Fibroblast of skin of right quadriceps (primary cell): ENCODE results near the gene SMIM41.

ENCODE experiments used
- DNase-seq: peaks from one replicate; pipeline ENCODE4 v3.0.0-alpha.2; 2013

SMIM41 gene

DNA sequence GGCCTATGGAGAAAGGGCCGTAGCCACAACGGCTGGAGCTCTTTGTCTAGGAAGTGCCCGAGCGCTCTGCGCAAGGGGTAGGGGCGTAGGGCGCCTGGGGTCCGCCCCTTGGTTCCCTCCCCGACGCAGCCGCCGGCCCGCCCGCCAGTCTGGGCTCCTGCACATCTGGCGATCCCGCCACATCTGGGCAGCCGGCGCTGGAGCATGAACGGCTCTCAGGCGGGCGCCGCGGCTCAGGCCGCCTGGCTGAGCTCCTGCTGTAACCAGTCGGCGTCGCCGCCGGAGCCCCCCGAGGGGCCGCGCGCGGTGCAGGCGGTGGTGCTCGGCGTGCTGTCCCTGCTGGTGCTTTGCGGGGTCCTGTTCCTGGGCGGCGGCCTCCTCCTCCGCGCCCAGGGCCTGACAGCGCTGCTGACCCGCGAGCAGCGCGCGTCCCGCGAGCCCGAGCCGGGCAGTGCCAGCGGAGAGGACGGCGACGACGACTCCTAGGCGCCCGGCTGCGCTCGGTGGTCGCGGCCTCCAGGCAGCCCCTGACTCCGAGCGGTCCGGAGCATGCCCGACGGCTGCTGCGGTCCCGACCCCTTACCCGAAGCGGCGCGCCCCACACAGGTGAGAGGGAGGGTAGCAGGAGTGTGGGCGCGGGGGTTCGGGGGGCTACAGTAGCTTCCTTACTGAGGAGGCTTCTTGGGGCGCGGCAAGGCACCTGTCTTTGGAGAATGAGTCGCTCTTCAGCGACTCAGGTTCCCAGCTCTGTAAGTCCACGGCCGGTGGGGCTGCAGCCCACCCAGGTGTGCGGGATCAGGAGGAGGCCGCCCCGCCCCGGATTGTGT, at the start of gene SMIM41:
Gene SMIM41, plus strand, starts transcription at position 129 of the 827 bp plus-strand sequence. Its CDS starts 76 bp downstream, at position 205.
- DNase-seq, result no peak

DNA sequence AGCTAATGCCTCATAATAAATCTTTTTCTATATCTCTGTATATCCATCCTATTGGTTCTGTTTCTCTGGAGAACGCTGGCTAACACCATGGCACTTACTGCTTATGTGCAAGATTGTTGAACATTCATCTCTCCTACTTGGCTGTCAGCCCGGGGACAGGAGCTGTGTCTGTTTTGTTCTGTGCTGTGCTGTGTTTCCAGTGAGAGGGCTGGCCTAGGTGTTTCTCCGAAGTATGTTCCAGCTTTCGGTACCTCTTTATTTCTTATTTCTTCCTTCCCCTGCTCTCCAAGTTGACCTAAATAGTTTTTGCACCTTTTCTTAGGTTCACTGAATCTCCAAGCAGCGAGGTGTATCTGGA, 47.1 kb upstream of the SMIM41 start:
- peak; percentile 59 for DNase-seq

DNA sequence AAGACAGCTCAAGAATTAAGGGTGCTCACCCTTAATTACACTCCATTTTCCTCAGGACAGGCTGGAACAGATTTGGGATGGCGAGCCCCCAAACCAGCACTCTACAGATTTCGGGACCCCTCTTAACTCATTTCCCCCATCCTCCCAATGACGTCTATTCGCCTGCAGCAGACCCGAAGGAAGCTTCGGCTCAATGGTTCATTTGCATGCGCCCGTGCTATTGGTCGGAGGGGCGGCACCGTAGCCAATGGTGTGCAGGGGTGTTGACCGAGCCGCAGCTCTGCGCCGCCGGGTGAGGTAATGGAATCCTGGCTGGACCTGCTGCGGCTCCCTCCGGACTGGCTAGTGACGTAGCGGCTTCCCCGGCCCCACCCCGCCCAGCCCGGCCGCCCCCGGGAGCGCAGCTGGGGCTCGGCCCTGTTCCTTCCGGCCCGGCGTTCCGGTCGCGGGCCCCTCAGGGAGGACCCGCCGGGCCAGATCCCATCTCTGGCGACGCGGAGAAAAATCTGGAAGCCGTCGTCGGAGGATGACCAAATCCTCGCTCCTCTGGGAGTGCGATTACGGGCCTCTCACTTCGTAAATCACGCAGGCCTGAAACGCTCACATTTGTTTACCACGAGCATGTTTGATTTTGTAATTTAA, 46.6 kb upstream of the SMIM41 start:
- peak; percentile 96 for DNase-seq

DNA sequence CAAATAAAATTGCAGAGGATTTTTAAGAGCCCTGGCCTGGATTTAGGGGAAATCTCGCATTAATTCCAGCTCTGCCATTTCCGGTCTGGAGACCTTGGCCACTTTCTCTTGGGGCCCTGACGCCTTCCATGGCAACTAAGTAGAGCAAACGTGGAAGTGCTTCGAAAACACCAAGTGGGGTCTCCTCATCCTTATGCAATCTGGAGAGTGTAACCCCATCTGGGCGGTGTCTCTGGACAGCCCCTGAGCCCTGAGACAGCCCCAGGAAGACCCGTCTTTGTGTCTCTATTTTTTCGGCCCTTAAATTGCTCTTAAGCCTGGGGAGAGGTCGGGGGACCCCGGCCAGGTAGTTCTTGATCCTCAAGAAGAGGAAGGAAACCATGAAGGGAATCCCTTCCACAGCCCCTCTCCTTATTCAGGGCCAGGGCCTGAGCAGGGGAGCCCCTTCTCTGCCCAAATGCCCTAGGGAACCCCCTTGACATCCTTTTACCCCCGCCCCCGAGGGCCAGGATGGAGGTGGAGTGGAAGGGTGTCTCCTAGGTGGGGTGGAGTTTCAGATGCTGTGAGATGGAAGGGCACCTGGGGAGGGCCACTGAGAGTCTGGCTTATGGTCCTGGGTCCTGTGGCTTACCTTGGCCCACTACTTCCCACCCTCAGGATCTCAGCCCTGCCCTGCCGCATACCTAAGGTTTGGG, 45.9 kb upstream of the SMIM41 start:
- no peak for DNase-seq

DNA sequence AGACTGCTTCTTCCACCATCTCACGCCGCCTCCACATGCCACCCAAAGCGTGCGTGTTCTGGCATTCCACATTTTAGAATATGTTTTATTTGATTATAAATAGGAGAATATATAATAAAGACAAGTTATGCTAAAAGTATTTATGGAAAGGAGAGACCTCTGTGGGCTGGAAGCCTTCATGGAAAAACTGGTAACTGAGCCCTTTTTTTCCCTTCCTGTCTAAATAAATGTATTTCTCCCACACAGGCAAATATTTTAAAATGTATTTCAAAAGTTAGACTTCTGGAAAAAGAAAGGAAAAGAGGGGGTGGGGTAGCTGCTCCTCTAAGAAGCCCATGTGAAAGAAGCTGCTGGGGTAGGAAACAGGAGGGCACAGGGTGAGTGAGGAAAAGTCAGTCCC, 44.3 kb upstream of the SMIM41 start:
- DNase-seq, result no peak

DNA sequence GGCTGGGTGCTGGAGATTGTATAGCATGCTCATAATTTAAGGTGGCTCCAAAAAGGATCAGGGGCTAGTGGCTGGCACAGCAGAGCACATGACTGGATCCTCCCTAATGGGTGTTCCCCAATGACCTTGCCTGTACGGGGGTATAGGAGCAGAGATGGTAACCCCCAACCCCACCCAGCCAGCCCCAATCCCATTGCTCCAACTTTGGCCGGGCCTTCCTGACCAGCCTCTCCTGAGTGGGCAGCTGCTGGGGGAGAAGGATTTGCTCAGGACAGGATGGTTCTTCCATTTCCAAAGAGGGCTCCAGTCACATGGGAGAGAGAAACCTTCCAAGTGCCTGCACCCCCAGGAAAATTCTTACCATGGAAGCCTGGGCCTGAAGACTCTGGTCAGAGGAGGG, 43.6 kb upstream of the SMIM41 start:
- no peak for DNase-seq

DNA sequence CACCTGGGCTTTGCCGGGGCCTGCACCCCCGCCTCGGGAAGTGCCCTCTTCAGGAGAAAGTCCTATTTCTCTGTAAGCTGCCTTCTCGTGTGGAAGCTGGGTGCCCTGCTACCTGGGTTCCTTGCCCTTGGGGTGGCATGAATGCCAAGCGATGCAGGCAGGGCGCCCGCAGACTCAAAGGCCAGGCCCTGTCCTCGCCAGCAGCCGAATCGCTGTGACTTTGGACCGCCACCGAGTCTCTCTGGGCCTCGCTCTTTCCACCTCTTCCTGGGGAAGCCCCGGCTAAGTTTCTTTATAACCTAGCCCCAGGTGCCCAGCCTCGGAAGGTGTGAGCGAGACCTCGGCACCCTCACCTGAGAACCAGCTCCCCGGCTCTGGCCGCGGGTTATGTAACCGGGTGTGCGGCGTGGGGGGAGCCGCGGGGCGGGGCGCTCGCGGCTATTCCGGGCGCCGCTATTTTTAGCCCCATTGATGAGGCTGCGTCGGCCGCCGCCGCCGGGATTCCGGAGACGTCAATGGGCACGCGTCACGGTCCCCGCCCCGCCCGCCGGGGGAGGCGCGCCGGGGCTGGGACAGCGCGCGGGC, 42.8 kb upstream of the SMIM41 start:
- peak; percentile 84 for DNase-seq

DNA sequence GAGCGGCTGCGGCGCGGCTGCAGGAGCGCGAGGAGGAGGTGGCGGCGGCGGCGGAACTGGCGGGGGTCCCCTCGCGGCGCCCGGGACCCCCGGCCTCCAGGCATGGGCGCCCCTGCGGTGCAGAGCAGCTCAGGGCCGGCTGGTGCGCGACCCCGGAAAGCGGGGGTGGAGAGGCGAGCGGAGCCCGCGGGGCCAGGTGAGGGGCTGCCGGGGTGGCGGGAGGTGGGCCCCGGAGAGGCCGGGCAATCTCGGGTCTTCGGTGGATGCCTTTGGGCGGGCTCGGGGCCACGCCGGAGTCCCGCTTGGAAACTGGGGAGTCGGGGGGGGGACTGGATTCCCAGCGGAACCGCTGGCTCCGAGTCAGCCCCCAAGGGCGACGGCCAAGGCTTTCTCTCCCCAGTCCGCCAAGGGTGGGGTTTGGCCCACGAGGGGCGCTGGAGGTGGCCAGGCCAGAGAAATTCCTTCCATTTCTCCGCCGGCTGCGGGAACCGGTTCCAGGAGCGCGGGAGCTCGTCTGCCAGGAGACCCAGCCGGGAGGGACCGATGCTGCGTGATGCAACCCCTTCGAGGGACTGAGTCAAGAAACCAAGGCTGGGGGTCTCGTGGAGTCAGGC, 42.1 kb upstream of the SMIM41 start:
- peak; percentile 49 for DNase-seq

DNA sequence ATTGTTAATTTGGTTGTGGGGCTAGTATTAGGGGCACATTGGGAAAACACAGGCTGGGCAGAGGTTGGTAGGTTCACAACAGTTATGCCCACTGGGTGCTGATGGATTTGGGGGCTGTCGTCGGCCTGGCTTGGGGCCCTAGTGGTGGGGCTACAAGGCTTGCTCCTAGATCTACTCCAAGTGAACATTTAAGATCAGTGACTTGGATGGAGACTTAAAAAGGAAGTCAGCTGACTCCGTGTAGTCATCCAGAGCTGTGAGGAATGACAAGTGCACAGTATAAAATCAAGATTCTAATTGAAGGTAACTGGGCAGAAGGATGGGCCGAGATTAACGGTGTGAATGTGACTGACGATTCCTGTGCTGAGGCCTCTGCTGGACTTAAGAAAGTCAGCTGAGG, 41.1 kb upstream of the SMIM41 start:
- no peak for DNase-seq

DNA sequence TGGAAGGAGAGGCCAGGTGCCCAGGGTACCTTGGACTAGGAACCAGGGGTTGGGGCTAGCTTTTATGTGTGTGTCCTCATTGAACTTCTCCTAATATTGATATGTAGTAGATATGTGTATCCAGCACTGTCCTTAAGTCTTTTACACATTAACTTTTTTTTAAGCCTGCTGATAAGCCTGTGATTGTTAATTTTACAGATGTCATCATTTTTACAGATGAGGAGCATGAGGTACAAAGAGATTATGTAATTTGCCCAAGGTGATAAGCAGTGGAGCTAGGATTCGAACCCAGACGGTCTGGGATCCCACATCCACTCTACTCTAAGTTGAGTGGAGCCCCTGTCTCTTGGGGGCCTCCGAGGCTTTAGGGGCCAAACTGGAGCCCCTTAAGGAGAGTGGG, 38.5 kb upstream of the SMIM41 start:
- no peak for DNase-seq

DNA sequence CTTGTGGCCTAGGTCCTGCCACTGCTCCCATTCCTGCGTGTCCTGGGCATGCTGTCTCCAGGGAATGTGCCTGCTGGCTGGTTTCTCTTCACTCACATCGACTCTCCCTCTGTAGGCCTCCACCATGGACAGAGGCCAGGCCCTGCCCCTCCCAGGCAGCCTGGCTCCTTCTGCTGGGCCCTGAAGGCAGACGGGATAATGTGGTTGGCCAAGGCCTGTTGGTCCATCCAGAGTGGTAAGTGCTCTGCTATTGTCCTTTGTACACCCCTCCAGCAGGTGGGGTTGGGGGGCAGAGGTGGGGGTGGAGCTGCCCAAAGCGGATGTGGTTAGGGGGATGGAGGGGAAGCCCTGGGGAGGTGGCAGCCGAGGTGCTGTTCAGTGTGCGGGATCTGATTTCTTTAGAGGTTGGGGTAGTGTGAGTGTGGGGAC, 37.8 kb upstream of the SMIM41 start:
- no peak for DNase-seq

DNA sequence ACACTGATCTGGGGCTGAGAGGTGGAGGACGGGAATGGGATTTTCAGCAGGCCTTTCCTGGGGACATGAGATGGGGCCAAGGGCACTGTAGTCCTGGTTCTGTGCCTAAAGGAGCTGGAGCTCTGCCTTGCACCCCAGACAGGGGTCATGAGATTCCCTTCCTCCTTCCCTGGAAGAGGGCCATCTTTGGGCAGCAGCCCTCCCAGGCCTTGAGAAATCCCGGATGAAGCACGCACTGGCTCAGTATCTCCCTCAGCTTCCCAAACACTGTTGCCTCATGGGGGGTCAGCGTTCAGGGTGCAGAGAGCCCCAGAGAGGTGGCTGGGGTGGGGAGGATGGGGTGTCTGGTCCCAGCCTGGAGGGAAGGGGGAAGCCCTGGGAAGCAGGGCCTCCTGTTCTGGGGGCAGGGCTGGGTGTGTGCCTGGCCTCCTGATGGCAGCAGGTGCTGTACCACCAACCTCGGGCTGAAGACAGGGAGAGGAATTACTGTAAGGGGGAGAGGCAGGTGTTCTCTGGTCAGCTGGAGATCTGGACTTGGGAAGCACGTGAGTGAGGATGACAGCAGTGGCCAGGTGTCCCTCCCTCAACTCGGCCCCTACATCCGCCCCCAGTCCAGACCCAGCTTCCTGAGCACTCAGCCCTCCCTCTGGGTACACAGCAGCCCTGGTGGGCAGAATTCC, 36.7 kb upstream of the SMIM41 start:
- no peak for DNase-seq

DNA sequence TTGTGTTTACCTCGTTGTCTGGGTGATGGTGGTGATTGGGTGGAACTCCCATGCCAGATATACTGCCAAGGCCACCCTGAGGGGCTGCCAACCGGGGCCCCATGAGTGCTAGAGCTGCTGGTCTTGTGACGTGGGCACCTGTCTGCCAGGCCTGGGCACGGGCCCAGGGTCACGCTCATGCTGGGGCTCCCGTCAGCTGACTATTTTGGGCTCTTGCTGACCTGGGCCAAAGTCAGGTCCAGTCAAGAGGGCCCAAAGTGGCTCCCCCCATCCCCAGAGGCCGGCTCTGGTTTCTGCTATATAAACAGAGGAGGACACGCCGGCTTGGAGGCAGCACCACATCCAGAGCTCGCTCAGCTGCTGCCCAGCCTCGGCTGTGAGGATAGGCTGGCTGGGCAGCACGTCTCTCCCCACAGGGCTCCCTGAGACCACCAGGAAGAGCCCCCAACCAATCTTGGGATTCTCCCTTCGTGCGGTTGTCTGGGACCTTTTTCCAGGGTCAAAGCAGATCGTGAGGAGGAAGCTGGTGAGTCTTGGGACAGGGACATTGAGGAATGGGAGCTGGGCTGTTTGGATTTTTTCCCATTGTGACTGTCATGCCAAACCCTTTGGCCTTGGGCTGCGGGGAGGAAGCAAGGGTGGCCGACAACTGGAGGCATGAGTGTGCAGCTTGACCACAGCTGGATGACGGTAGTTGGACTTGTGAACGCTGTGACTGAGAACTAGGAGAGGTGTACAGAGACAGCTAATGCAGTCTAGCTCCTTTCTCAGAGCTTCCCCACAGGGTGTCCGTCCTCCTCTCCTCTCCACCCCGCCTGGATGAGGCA, 35.9 kb upstream of the SMIM41 start:
- no peak for DNase-seq

DNA sequence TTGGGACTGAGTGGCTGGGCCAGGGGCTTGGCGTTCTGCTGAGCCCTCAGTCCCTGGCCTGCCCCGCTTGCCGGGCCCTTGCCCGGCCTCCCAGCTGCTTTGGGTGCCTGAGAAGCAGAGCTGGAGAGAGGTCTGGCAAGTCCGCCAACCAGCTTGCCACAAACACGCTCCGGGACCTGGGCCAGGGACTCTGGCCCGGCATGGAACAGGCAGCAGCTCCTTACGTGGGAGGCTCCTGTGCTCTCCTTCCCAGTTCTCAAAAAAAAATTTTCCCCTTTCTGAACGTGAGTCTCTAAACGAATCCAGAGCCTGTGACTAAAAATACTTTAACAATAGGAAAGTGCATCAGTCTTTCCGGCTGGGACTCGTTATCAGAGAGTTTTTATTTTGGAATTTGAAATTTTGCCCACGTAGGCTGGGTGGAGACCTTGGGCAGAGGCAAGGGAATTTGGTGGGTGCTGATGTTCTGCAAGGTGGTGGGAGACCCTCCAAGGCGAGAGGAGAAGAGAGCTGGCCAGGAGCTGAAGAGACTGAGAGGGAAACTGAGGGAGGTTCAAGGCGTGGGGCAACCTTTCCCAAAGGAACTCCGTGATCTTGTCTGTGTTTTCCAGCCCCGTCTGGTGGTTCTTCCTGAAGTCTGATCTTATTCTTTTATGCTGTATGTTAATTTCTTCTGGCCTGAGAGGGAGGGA, 35.1 kb upstream of the SMIM41 start:
- DNase-seq, result peak; percentile 71

DNA sequence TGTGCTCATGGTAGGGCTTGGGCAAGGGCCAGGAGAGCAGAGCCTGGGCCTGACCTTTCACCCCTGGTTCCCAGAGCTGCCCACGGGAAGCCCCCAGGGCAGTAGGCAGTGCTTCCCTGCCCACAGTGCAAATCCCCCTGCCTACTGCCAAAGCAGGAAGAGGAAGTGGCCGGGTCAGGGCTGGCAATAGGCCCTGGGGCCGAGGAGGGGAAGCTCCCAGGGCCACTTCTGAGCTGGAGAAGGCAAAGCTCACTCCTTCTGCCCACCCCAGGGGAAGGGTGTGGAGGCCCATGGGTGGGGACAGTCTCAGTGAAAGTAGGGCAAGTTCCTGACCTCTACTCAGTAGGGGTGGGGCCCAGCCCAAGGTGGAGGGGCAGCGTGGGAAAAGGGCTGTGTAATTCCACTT, 33.7 kb upstream of the SMIM41 start:
- no peak for DNase-seq

DNA sequence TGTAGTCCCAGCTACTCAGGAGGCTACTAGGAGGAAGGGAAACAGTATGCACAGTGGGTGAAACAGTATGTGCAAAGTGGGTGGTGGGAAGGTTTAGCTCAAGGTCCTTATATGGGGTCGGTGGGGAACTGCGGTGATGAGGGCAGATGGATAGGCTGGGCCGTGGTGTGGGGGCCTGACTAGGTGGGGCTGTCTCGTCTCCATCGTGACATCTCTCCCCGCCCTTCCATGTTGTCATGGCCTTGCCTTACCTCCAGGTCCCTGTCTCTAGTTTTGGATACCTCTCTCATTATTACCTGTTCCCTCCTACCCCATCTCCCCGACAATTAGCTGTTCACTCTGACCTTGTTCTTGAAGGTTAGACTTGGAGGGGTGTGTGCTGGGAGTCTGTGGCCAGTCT, 32.6 kb upstream of the SMIM41 start:
- DNase-seq, result no peak

DNA sequence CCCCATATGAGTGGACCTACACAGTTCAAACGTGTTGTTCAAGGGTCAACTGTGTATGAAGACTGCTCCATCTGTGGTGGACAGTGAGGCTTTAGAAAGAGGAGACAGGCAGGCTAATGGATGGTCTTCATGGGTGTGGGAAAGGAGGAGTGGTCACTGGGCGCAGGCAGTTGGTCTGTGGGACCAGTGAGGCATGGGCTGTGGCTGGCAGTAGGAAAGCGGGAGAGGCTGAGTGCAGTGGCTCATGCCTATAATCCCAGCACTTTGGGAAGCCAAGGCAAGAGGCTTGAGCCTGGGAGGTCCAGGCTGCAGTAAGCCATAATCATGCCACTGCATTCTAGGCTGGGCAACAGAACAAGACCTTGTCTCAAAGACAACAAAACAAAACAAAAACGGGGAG, 30.2 kb upstream of the SMIM41 start:
- DNase-seq, result no peak

DNA sequence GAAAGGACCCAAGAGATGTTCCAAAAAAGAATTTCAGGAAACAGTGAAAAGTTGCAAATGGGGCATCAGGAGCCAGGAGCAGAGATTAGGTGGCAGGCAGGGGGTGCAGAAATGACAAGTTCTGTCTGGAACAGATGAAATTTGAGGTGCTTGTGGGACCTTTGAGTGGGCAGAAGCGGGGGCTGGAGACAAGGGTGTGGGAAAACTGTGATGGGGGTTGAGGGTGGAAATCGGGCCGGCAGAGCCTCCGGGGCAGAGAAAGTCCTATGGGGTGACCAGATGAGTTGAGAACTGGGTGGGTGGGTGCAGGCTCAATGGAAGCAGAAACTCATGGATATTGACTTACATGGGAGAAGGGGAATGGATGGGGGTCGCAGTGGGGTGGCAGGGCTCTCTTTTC, 29.8 kb upstream of the SMIM41 start:
- DNase-seq, result no peak

DNA sequence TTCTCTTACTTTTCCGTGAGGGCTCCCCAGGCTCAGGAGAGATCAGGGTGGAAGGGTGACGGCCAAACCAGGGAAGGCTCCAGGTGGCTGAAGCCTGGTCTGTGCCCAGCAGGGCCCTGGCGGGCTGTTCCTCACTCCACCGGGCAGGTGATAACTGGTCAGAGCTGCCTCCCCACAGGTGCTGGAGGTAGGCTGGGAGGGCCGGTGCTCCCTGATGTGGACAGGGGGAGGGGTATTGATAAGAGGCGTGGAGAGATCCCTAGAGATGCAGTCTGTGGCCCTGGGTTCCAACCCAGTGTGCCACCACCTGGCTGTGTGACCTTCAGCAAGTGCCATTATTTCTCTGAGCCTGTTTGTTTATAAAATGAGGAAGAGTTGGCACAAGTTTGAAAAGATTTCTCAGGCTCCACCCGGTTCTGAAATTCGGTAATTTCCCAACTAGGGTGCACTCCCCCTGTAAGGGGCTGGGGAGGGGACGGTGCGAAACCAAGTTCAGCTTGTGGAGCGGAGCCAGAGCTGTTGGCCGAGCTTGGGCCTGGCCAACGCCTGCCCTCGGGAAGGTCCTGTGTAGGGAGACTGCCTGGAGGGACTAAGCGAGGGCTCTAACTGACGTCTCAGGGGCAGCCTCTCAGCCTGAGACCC, 29.3 kb upstream of the SMIM41 start:
- no peak for DNase-seq

DNA sequence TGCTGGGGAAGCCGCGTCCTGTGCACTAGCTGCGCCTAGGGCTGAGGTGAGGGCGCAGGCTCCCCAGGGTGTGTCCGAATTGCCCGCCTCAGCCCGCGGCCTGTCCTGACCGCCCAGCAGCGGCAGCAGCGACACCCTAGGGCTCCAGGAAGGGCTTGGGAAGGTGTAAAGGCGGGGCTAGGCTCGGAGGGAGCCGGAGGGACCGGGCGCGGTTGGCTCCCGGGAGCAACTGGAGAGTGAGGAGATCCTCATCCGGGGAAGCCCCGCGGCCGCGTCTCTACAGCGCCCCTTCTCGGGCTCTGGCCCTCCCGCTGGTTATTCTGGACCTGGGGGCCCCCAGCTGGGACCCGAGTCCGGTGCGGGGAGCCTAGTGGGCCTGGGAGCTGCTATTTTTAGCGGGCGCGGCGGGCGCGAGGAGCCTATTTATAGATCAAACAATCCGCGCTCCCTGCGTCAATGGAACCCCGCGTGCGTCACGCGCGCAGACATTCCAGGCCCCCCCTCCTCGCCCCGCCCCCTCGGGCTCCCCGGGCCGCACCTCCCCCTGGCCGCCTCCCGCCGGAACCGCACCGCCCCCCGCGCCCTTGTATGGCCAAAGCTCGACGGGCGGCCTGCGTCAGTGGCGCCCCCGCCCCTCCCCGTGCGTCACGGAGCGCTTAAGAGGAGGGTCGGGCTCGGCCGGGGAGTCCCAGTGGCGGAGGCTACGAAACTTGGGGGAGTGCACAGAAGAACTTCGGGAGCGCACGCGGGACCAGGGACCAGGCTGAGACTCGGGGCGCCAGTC, 28.6 kb upstream of the SMIM41 start, which contains the start of gene NR4A1:
Gene NR4A1, plus strand, starts transcription at position 685 of the 784 bp plus-strand sequence. CDS start 2,887 bp downstream, outside the sequence.
- DNase-seq, result peak; percentile 95
